Left forelimb (tissue), 1 donor: Measurements from ENCODE around the gene PSMB4.
"Not testable (repeated sequence)": the region's sequence is repeated elsewhere in the genome, so short reads cannot be mapped to it uniquely, and the experiment has no call there.

Experiments
- DNase-seq: peaks from one replicate; pipeline ENCODE4 v3.0.0-alpha.2; 2018; ENCODE audit warnings: low spot score

The PSMB4 gene

DNA sequence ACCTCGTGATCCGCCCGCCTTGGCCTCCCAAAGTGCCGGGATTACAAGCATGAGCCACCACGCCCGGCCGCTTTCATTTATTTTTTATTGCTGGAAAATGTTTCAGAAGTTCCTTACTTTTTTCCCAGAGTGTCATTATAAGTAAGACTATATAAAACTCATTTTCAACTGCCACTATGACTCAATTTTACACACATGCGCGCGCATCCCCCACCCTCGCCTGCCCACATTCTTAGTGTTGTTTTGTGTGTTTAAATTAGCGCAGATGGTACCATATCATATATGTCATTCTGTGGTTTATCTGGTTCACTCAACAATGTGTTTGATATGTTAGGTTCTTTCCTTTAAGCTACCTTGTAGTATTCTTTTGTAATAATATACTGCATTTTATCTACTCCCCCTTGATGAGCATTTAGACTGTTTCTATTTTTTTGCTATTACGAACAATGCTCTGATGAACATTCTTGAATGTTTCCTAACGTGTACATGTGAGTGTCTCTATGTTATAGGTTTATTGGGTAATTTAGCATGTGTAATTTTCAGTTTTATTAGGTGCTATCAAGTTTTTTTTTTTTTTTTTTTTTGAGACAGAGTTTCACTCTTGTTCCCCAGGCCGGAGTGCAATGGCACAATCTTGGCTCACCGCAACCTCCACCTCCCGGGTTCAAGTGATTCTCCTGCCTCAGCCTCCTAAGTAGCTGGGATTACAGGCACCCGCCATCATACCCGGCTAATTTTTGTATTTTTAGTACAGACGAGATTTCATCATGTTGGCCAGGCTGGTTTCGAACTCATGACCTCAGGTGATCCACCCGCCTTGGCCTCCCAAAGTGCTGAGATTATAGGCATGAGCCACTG is 8.9 kb upstream of the PSMB4 start:
- DNase-seq = not testable (repeated sequence)

DNA sequence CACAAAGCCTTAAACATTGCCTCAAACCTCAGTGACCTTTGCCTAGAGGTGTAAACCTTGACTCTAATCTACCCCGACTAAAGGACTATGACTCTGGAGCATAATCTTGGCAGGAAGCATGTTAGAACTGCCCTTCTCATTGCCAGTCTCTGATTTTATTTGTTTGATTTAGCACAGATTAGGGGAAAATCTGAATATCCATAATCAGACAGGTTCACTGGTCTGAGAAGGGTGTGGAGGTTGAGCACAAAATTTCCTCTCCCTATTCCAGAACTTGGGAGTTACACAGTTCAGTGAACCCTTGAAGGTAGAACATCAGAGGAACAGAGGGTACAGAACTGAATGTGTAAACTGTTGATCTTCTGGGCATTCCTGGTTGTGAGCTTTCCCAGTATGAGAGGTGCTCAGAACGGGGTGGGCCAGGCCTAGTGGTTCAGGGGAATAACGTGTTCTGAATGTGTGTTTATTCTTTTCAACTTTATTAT is 8.3 kb upstream of the PSMB4 start:
- no peak for DNase-seq

- DNase-seq = no peak
These were observed 5.8 kb upstream of the PSMB4 start for GRCh38 chr1:151393583-151393982.

DNA sequence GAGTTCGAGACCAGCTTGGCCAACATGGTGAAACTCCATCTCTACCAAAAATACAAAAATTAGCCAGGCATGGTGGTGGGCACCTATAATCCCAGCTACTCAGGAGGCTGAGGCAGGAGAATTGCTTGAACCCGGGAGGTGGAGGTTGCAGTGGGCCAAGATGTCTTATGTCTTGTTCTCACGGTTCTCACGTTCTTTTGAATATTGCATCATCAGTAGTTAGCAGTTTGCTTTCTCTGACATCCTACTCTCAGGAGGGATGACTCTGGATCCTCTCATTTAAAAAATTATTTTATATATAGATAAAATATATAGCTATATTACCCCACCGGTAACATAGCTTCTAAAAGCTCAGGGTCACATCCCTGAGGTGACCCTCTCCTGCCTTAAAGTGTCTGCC is 3.1 kb upstream of the PSMB4 start:
- not testable (repeated sequence) for DNase-seq

DNA sequence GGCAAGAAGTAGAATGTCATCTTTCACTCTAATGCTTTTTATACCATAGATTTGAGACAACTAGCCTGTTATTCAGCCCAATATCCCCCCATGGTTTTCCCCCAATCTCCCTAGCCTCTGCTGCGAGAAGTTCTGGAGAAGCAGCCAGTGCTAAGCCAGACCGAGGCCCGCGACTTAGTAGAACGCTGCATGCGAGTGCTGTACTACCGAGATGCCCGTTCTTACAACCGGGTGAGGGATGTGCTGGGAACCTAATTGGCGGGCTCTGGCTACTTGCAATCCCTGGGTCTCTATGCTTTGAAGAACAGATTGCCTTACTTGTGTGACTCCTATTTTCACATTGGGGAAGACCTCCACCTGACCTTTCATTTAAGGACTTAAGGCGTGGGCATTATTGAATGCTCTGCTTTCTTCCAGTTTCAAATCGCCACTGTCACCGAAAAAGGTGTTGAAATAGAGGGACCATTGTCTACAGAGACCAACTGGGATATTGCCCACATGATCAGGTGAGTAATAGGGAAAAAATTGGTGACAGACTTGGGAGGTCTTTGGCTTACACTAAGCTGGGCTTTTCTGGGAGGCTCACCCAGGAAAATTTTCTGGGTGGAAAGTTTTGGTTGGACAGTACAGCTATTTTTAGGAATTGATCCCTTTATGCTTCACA is 1.9 kb downstream of the PSMB4 start:
- no peak for DNase-seq

DNA sequence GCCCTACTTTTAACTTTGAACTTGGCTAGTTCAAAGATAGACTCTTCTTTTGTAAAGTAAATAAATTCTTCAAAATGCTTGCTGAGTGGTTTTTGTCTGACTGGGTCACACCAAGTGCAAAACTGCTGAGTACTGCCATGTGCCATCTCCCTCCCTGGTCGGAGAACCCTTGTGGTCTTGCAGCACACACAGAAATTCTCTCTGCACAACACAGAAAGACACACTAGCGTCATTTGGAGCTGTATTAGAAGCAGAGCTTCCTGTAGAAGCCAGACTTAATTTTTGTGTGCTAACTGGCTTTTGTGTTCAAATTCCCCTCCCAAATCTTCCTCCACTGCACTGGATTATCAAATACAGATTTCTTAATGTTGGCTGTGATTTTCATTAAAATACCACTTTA is 2.5 kb downstream of the PSMB4 start:
- no peak for DNase-seq

GRCh38 chr1:151402764-151403163 is 3.4 kb downstream of the PSMB4 start:
- DNase-seq = no peak

DNA sequence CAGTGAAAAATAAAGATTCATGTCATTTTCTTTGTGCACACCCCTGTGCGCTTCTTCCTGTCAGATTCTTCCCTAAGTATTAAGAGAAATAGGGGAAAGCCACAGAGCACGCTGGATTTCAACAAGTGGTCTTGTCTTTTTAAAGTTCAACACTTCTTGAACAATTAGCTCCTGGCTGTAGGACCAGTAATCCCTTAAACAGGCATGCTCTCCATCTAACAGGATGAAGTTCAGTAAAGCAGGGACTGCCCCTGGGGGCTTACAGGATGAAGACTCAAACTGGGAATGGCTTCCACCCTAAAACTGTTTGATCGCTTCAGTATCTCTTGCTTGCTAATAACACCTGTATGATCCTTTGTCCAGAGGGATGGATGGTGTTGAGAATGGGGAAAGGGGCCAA is 4.2 kb downstream of the PSMB4 start:
- no peak for DNase-seq

GRCh38 chr1:151405187-151405951 is 6.0 kb downstream of the PSMB4 start:
- DNase-seq = no peak

DNA sequence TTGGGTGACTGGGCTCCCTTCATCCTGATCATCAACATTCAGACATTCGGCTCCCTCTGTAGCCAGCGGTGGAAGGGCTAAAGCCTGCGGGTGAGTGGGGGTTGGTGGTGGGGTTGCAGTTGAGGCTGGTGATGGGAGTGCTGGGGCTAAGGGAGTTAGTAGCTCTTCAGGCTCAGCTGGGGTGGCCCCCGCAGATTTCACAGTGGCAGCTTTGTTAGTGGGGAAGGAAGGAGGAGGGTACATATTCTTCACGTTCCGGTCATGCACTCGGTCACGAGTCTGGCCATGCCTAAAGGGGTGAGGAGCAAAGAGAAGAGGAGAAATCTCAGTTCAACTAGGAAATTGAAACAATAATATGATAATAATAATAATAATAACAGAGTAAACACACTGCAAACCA is 6.8 kb downstream of the PSMB4 start:
- DNase-seq = no peak

- DNase-seq = no peak
These were observed 7.9 kb downstream of the PSMB4 start for GRCh38 chr1:151407304-151407703.

- DNase-seq = no peak
These were observed 9.5 kb downstream of the PSMB4 start for GRCh38 chr1:151408891-151409290.

DNA sequence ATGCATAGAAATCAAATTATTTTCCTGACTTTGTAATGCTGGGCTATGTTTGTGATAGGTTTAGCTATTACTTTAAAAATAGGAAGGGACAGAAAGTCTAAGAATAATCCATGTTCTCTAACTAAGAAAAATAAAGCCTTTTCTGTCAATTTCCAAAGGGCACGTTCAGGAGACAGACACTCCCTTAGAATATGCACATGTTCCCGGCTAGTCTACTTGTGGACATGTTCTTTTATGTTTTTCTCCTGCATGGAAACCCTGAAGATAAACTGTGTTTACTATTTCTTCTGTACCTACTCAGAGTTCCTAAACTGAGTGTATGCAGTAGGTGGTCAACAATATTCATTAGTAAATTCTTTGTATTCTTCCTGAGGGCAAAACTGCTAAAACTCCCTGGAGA is 12.5 kb downstream of the PSMB4 start:
- no peak for DNase-seq

GRCh38 chr1:151416231-151416630 is 16.9 kb downstream of the PSMB4 start:
- no peak for DNase-seq

DNA sequence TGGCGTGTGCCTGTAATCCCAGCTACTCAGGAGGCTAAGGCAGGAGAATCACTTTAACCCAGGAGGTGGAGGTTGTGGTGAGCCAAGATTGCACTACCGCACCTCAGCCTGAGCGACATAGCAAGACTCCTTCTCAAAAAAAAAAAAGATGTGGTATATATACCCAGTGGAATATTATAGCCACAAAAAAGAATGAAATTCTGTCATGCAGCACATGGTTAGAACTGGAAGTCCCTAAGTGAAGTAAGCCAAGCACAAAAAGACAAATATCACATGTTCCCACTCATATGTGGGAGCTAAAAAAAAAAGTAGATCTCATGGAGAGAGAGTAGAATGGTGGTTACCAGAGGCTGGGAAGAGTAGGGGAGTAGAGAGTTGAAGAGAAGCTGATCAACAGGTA is 18.7 kb downstream of the PSMB4 start:
- DNase-seq = no peak

DNA sequence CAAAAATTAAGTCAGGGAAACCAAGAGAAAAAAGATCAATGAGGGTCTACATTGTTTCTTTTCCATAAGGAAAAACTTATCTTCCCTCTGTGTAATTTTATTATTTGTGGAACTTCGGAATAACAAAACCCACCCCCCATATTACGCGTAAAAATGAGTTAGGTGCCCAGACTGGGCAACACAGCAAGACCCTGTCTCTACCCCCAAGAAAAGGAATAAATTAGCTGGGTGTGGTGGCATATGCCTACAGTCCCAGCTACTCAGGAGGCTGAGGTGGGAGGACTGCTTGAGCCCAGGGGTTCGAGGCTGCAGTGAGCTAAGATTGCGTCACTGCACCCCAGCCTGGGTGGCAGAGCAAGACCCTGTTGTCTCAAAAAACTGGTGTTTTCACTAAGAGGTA is 20.4 kb downstream of the PSMB4 start:
- DNase-seq = no peak

GRCh38 chr1:151425103-151425502 is 25.7 kb downstream of the PSMB4 start:
- DNase-seq = no peak

DNA sequence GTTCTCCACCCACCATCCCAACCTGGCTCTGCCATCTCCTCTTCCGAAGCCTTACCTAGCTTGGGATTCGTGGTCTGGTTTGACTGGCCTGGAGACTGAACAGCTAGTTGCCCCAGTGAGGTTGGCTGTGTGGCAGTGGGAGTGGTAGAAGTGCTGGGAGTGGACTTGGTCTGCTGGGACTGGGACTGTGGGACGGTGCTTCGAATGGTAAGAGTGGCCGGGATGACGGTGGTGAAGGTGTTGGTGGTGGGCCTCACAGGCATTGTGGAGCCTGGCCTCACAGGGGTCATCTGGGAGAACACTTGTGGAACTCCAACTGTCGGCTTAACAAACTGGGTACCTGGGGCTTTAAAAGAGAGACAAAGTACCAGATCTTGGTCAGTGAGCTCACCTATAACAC is 28.7 kb downstream of the PSMB4 start:
- DNase-seq = no peak

- DNase-seq = not testable (repeated sequence)
These were observed 34.5 kb downstream of the PSMB4 start for GRCh38 chr1:151433827-151434226.

DNA sequence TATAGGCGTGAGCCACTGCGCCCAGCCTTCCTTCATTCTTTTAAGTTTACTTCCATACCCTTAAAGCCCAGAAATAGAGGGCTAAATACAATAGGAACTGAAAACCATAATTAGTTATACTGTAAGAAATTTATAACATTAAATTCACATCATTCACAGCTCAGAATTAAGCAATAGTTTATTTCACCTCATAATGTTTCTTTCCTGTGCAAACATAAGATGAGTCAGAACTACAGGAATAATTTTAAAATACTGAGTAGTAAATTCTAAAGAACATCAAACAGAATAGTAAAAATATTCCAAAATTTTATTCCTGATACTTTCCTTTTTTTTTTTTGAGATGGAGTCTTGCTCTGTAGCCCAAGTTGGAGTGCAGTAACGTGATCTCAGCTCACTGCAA is 35.8 kb downstream of the PSMB4 start:
- no peak for DNase-seq

DNA sequence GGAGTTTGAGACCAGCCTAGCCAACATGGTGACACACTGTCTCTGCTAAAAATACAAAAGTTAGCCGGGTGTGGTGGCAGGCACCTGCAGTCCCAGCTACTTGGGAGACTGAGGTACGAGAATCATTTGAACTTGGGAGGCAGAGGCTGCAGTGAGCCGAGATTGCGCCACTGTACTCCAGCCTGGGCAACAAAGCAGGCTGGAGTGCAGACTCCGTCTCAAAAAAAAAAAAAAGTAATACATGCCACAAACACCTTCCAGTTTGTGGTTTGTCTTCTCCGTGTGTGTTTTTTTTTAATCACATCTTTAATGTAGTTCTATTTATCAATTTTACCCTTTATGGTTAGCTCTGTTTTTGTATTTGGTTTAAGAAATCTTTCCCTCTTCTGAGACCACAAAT is 37.6 kb downstream of the PSMB4 start:
- no peak for DNase-seq

DNA sequence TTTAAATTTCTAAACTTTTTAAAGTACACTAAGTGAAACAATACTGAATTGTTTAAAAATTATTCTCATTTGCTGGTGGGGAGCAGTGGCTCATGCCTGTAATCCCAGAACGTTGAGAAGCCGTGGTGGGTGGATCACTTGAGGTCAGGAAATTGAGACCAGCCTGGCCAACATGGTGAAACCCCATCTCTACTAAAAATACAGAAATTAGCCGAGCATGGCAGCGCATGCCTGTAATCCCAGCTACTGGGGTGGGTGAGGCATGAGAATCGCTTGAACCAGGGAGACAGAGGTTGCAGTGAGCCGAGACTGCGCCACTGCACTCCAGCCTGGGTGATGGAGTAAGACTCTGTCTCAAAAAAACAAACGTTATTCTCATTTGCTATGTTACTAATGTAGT is 38.0 kb downstream of the PSMB4 start:
- not testable (repeated sequence) for DNase-seq
